Epithelial cell of prostate (primary cell): ENCODE data around the gene TACC3.
"Not testable (repeated sequence)": the region's sequence is repeated elsewhere in the genome, so short reads cannot be mapped to it uniquely, and the experiment has no call there.

Experiments
- DNase-seq: peaks from one replicate; pipeline ENCODE4 v3.0.0-alpha.2; 2011; ENCODE audit warnings: low read depth, low spot score
- H3K27ac ChIP-seq: fragments of 450-650 bp; 2 replicates; pipeline ENCODE4 v1.5.1; 2017; ENCODE audit warnings: mild to moderate bottlenecking

The TACC3 gene

GRCh38 chr4:1701671-1702070 lies 19.6 kb upstream of the TACC3 start:
- not testable (repeated sequence) for H3K27ac ChIP-seq, DNase-seq

- no peak for DNase-seq
- H3K27ac ChIP-seq: no peak overlapping the region
Measured at GRCh38 chr4:1703867-1704266, 17.5 kb upstream of the TACC3 start.

- no peak overlapping the region for H3K27ac ChIP-seq
- DNase-seq: no peak
Measured at GRCh38 chr4:1705732-1706131, 15.6 kb upstream of the TACC3 start.

- DNase-seq: no peak
Measured at GRCh38 chr4:1706358-1706757, 15.0 kb upstream of the TACC3 start.

GRCh38 chr4:1708581-1708980 lies 12.7 kb upstream of the TACC3 start:
- no peak overlapping the region for H3K27ac ChIP-seq
- no peak for DNase-seq

More at GRCh38 chr4:1706358-1706757, 15.0 kb upstream of the TACC3 start:
- H3K27ac ChIP-seq: no peak overlapping the region

- no peak for DNase-seq
- H3K27ac ChIP-seq: peak overlapping the region; percentile 94
Measured at GRCh38 chr4:1711055-1711570, 10.2 kb upstream of the TACC3 start.

- DNase-seq: no peak
- H3K27ac ChIP-seq: peak overlapping the region; percentile 94
Measured at GRCh38 chr4:1711571-1712215, 9.6 kb upstream of the TACC3 start.

- peak; percentile 85 for DNase-seq
- H3K27ac ChIP-seq: peak within 1 kb of the TSS; percentile 94
Measured at GRCh38 chr4:1712216-1713002, 8.9 kb upstream of the TACC3 start, which contains the start of gene SLBP. TSS of gene SLBP (minus strand) at chr4:1712319. CDS start at chr4:1712188, 131 bp downstream.

- H3K27ac ChIP-seq: peak overlapping the region; percentile 94
- DNase-seq: no peak
Measured at GRCh38 chr4:1713003-1713851, 8.1 kb upstream of the TACC3 start.

GRCh38 chr4:1714303-1715001 lies 6.9 kb upstream of the TACC3 start:
- no peak overlapping the region for H3K27ac ChIP-seq
- no peak for DNase-seq

- no peak for DNase-seq
- H3K27ac ChIP-seq: no peak overlapping the region
Measured at GRCh38 chr4:1715002-1715758, 6.1 kb upstream of the TACC3 start.

- DNase-seq: no peak
- no peak overlapping the region for H3K27ac ChIP-seq
Measured at GRCh38 chr4:1716065-1716945, 5.0 kb upstream of the TACC3 start.

GRCh38 chr4:1717129-1718094 lies 3.9 kb upstream of the TACC3 start:
- H3K27ac ChIP-seq: no peak overlapping the region
- no peak for DNase-seq

GRCh38 chr4:1718095-1718850 lies 3.0 kb upstream of the TACC3 start:
- no peak for DNase-seq
- H3K27ac ChIP-seq: no peak overlapping the region

GRCh38 chr4:1720163-1720983 lies 948 bp upstream of the TACC3 start:
- no peak for DNase-seq
- peak overlapping the region; percentile 87 for H3K27ac ChIP-seq
